Measurements from ENCODE around the gene SORT1. TPM values are rescaled to one million over a fixed set of nuclear protein-coding genes. Genes with fewer than 3 reads are reported as not detected.

SORT1 gene
- total and polyA plus RNA-seq, 4 donors: 1.0 to 10.6 (median 3.4) TPM

DNA sequence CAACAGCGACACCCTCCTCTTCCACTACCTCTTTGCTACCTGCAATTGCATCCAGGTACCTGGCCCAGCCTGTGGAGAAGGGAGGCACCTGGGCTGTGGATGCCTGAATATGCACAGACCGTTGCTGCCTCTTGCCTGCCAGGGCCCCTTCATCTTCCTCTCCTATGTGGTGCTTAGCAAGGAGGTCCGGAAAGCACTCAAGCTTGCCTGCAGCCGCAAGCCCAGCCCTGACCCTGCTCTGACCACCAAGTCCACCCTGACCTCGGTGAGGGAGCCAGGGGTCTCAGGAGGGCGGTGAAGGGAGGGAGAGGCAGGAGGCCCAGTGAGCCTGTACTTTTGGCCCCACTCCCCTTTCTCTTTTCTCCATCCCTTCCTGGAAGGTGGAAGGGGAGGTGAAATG, 126.3 kb downstream of the SORT1 start:
- no peaks in the 10 kb centered on the region for H3K9me3 ChIP-seq (ENCODE audit: control insufficient read depth in 4 of 4, low read length in 3 of 4)
- no peak overlapping the region for H3K4me3 ChIP-seq (ENCODE audit: low read depth in 1 of 3, low read length in 3 of 3)
- no peaks in the 10 kb centered on the region for H3K36me3 ChIP-seq (ENCODE audit: control insufficient read depth in 4 of 4, insufficient read depth in 3 of 4, low read depth in 1 of 4, low read length in 3 of 4)
- no peak for TF ChIP-seq HNF4G (IDR thresholded peaks at IDR 0.05)
- TF ChIP-seq, protein P1, sequence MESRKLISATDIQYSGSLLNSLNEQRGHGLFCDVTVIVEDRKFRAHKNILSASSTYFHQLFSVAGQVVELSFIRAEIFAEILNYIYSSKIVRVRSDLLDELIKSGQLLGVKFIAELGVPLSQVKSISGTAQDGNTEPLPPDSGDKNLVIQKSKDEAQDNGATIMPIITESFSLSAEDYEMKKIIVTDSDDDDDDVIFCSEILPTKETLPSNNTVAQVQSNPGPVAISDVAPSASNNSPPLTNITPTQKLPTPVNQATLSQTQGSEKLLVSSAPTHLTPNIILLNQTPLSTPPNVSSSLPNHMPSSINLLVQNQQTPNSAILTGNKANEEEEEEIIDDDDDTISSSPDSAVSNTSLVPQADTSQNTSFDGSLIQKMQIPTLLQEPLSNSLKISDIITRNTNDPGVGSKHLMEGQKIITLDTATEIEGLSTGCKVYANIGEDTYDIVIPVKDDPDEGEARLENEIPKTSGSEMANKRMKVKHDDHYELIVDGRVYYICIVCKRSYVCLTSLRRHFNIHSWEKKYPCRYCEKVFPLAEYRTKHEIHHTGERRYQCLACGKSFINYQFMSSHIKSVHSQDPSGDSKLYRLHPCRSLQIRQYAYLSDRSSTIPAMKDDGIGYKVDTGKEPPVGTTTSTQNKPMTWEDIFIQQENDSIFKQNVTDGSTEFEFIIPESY (IDR thresholded peaks at IDR 0.05): no peak
- no peak for TF ChIP-seq NR2F2 (IDR thresholded peaks at IDR 0.05)
- TF ChIP-seq FOXA2 (IDR thresholded peaks at IDR 0.05): no peak
- TF ChIP-seq SP1 (IDR thresholded peaks at IDR 0.05): no peak
- TF ChIP-seq EGR1 (IDR thresholded peaks at IDR 0.05; ENCODE audit: low read depth in 2 of 2): no peak
- no peak for TF ChIP-seq FOXA1 (IDR thresholded peaks at IDR 0.05)
- TF ChIP-seq JUND (IDR thresholded peaks at IDR 0.05): no peak
- TF ChIP-seq, protein P2, sequence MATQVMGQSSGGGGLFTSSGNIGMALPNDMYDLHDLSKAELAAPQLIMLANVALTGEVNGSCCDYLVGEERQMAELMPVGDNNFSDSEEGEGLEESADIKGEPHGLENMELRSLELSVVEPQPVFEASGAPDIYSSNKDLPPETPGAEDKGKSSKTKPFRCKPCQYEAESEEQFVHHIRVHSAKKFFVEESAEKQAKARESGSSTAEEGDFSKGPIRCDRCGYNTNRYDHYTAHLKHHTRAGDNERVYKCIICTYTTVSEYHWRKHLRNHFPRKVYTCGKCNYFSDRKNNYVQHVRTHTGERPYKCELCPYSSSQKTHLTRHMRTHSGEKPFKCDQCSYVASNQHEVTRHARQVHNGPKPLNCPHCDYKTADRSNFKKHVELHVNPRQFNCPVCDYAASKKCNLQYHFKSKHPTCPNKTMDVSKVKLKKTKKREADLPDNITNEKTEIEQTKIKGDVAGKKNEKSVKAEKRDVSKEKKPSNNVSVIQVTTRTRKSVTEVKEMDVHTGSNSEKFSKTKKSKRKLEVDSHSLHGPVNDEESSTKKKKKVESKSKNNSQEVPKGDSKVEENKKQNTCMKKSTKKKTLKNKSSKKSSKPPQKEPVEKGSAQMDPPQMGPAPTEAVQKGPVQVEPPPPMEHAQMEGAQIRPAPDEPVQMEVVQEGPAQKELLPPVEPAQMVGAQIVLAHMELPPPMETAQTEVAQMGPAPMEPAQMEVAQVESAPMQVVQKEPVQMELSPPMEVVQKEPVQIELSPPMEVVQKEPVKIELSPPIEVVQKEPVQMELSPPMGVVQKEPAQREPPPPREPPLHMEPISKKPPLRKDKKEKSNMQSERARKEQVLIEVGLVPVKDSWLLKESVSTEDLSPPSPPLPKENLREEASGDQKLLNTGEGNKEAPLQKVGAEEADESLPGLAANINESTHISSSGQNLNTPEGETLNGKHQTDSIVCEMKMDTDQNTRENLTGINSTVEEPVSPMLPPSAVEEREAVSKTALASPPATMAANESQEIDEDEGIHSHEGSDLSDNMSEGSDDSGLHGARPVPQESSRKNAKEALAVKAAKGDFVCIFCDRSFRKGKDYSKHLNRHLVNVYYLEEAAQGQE (IDR thresholded peaks at IDR 0.05): no peak
- TF ChIP-seq, protein P3, sequence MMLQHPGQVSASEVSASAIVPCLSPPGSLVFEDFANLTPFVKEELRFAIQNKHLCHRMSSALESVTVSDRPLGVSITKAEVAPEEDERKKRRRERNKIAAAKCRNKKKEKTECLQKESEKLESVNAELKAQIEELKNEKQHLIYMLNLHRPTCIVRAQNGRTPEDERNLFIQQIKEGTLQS (IDR thresholded peaks at IDR 0.05): no peak
- no peak for TF ChIP-seq GABPA (IDR thresholded peaks at IDR 0.05 in 1 of 2, conservative IDR thresholded peaks at IDR 0.05 in 1 of 2)
- TF ChIP-seq HNF4A (conservative IDR thresholded peaks at IDR 0.05): no peak
- no peak for TF ChIP-seq YY1 (IDR thresholded peaks at IDR 0.05)
- TF ChIP-seq TAF1 (conservative IDR thresholded peaks at IDR 0.05): no peak
- TF ChIP-seq, protein P4, sequence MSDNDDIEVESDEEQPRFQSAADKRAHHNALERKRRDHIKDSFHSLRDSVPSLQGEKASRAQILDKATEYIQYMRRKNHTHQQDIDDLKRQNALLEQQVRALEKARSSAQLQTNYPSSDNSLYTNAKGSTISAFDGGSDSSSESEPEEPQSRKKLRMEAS (IDR thresholded peaks at IDR 0.05): no peak
- H3K27ac ChIP-seq (ENCODE audit: low read depth in 1 of 2, low read length in 2 of 2): no peak overlapping the region
- no peak for DNase-seq (ENCODE audit: low spot score)
- no peaks in the 10 kb centered on the region for H3K27me3 ChIP-seq (ENCODE audit: control insufficient read depth in 4 of 4, insufficient read depth in 4 of 4, low read length in 3 of 4)
- H3K4me1 ChIP-seq (ENCODE audit: control insufficient read depth in 4 of 4, insufficient read depth in 4 of 4, low read length in 3 of 4): peaks cover 0 to 20% (median 14%) of the 10 kb centered on the region in 4 donors
- 93% methylated on average over 6 of the region's 6 CpGs for WGBS
- H3K9ac ChIP-seq (ENCODE audit: low read depth in 1 of 2, low read length in 2 of 2): no peak overlapping the region

DNA sequence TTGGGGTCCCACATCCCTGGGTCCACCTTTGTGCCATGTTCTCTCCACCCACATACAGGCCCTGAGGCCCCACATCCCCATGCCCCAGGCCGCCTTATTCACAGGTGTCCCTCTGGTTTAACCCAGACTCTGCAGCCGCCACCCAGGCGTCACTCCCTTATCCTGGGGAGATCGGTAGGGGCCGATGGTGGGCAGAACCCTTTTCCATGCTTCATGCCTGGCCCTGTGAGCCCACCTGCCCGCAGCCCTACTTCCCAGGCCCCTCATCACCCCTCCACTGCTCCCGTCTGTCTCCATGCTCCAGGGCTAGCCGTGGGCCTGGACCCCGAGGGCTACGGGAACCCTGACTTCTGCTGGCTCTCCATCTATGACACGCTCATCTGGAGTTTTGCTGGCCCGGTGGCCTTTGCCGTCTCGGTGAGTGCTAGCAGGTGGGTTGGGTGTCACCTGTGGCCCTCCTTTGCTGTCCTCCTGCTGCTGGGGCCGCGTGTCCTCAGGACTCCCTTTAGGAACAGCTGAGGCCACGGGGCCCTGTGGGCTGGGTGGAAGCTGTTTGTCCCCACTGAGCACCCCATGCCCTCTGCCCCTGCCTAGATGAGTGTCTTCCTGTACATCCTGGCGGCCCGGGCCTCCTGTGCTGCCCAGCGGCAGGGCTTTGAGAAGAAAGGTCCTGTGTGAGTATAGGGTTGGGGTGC, 126.9 kb downstream of the SORT1 start:
- Histone ChIP-seq H3K4me1 (ENCODE audit: control insufficient read depth in 4 of 4, insufficient read depth in 4 of 4, low read length in 3 of 4) (peaks cover 0 to 17% (median 13%) of the 10 kb centered on the region in 4 donors), H3K27ac (ENCODE audit: low read depth in 1 of 2, low read length in 2 of 2) (no peak overlapping the region), H3K36me3 (ENCODE audit: control insufficient read depth in 4 of 4, insufficient read depth in 3 of 4, low read depth in 1 of 4, low read length in 3 of 4) (no peaks in the 10 kb centered on the region), H3K9ac (ENCODE audit: low read depth in 1 of 2, low read length in 2 of 2) (no peak overlapping the region), H3K9me3 (ENCODE audit: control insufficient read depth in 4 of 4, low read length in 3 of 4) (no peaks in the 10 kb centered on the region), H3K4me3 (ENCODE audit: low read depth in 1 of 3, low read length in 3 of 3) (no peak overlapping the region), H3K27me3 (ENCODE audit: control insufficient read depth in 4 of 4, insufficient read depth in 4 of 4, low read length in 3 of 4) (no peaks in the 10 kb centered on the region)
- no peak for DNase-seq (ENCODE audit: low spot score)
- WGBS: 96% methylated on average over 20 of the region's 20 CpGs
- TF ChIP-seq, protein P2 (IDR thresholded peaks at IDR 0.05): no peak
- TF ChIP-seq NR2F2 (IDR thresholded peaks at IDR 0.05) (no peak), TAF1 (conservative IDR thresholded peaks at IDR 0.05) (no peak), HNF4G (IDR thresholded peaks at IDR 0.05) (no peak), YY1 (IDR thresholded peaks at IDR 0.05) (no peak), FOXA2 (IDR thresholded peaks at IDR 0.05) (no peak), GABPA (IDR thresholded peaks at IDR 0.05 in 1 of 2, conservative IDR thresholded peaks at IDR 0.05 in 1 of 2) (no peak)
- TF ChIP-seq, protein P5, sequence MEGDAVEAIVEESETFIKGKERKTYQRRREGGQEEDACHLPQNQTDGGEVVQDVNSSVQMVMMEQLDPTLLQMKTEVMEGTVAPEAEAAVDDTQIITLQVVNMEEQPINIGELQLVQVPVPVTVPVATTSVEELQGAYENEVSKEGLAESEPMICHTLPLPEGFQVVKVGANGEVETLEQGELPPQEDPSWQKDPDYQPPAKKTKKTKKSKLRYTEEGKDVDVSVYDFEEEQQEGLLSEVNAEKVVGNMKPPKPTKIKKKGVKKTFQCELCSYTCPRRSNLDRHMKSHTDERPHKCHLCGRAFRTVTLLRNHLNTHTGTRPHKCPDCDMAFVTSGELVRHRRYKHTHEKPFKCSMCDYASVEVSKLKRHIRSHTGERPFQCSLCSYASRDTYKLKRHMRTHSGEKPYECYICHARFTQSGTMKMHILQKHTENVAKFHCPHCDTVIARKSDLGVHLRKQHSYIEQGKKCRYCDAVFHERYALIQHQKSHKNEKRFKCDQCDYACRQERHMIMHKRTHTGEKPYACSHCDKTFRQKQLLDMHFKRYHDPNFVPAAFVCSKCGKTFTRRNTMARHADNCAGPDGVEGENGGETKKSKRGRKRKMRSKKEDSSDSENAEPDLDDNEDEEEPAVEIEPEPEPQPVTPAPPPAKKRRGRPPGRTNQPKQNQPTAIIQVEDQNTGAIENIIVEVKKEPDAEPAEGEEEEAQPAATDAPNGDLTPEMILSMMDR (IDR thresholded peaks at IDR 0.05; ENCODE audit: low read depth, low read length, missing input control): no peak
- TF ChIP-seq, protein P1 (IDR thresholded peaks at IDR 0.05): no peak

Measured in liver (tissue), 9 donors.